Measurements from ENCODE around the gene HOXC10.

The HOXC10 gene

DNA sequence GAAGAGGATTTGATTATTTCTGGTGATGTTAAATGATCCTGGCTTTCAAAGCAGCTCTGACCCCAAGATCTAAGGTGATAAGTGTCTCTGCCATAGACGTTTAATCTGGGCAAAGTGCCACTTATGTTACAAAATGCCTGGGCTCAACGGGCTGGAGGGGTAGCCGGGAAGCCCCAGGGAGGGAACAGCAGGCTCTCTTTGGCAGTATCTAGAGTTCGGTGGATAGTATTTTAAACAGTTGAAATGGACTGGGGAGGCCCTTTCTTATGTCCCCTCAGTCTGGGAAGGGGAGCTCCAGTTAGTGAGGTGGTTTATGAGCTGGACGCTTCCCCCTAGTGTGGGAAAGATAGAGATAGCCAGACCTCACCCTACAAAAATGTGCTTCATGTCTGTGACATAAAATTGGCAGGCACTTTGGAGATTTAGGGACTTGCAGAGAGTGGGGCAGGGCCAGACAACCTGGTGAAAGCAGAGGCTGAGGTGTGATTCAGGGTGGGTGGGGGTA is 17.5 kb upstream of the HOXC10 start:
- H4K91ac ChIP-seq (ENCODE audit: low read depth, low read length): no peak overlapping the region
- no peak overlapping the region for H3K23ac ChIP-seq (ENCODE audit: low read length)
- peaks cover 2 to 8% of the 10 kb centered on the region in 2 experiments for H3K4me1 ChIP-seq (ENCODE audit: control insufficient read depth in 1 of 2, insufficient read depth in 2 of 2, low read length in 2 of 2)
- no CpG with 5 or more reads among the region's 5 CpGs for WGBS (ENCODE audit: extremely low coverage, insufficient coverage, insufficient read length)
- peak overlapping the region; percentile 19 for H3K4me2 ChIP-seq (ENCODE audit: low read length)
- no peaks in the 10 kb centered on the region for H3K79me2 ChIP-seq (ENCODE audit: control insufficient read depth, insufficient read depth, low read length, poor library complexity)
- peaks cover 85% of the 10 kb centered on the region for H3K27me3 ChIP-seq (ENCODE audit: insufficient read depth, low read length)
- H3K4me3 ChIP-seq (ENCODE audit: low read depth, low read length): no peak overlapping the region
- no peak overlapping the region for H3K4ac ChIP-seq (ENCODE audit: low read depth, low read length)
- H2BK5ac ChIP-seq (ENCODE audit: low read depth, low read length, poor library complexity): no peak overlapping the region
- H2BK12ac ChIP-seq (ENCODE audit: low read length): no peak overlapping the region
- H2AFZ ChIP-seq (ENCODE audit: insufficient read depth, low read length, poor library complexity): no peak overlapping the region
- H4K8ac ChIP-seq (ENCODE audit: low read depth, low read length): no peak overlapping the region
- peaks cover 3% of the 10 kb centered on the region for H3K9me3 ChIP-seq (ENCODE audit: insufficient read depth, low read depth, low read length)
- H3K27ac ChIP-seq (ENCODE audit: low read depth, low read length): no peak overlapping the region
- H2AK5ac ChIP-seq (ENCODE audit: low read length): no peak overlapping the region
- no peak for DNase-seq
- no peaks in the 10 kb centered on the region for H3K36me3 ChIP-seq (ENCODE audit: control insufficient read depth in 1 of 2, insufficient read depth in 2 of 2, low read length in 2 of 2)
- H4K12ac ChIP-seq (ENCODE audit: low read depth, low read length): no peak overlapping the region
- peaks cover 10% of the 10 kb centered on the region for H3K79me1 ChIP-seq (ENCODE audit: low read length)
- no peak overlapping the region for H3K14ac ChIP-seq (ENCODE audit: low read length)
- no peak overlapping the region for H3K18ac ChIP-seq (ENCODE audit: low read length)
- no peak overlapping the region for H2BK120ac ChIP-seq (ENCODE audit: insufficient read depth, low read length, poor library complexity)
- no peak overlapping the region for H3K9ac ChIP-seq (ENCODE audit: low read length)

GRCh38 chr12:53968214-53969127 is 16.5 kb upstream of the HOXC10 start:
- H3K4me1 ChIP-seq (ENCODE audit: control insufficient read depth in 1 of 2, insufficient read depth in 2 of 2, low read length in 2 of 2): peaks cover 2 to 5% of the 10 kb centered on the region in 2 experiments
- WGBS (ENCODE audit: extremely low coverage, insufficient coverage, insufficient read length): no CpG with 5 or more reads among the region's 24 CpGs

DNA sequence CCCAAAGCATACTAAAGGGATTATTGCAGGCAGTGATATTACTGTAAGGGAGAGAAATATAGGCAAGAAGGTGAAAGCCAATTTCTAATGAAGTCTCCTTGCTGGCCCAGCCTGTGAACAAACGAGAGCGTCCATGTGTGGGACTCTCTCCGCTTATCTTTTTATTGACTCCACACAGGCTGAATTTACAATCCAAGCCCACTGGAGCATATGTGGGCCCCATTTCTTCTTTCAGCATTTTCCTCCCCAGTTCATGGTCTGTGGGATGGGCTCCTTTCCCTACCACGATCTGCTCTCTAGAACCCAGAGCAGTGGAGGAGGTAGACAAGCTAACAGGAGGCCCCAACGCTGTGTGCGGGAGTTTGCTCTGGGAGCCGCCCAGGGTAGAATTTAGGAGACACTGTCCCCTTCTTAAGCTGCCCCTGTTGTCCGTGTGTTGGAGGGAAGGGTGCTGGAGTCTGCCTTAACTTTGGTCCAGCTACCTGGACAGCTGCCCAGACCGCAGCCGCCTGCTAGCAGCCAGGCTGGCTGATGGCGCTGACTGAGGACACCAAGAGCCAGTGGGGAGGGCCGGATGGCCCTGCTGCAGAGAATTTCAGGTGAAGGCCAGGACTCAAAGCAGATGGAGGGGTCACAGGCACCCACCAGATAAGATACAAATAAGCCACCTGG is 15.2 kb upstream of the HOXC10 start:
- Histone ChIP-seq H3K36me3 (ENCODE audit: control insufficient read depth in 1 of 2, insufficient read depth in 2 of 2, low read length in 2 of 2) (no peaks in the 10 kb centered on the region), H3K4ac (ENCODE audit: low read depth, low read length) (no peak overlapping the region), H2AK5ac (ENCODE audit: low read length) (no peak overlapping the region), H2BK12ac (ENCODE audit: low read length) (no peak overlapping the region), H2BK5ac (ENCODE audit: low read depth, low read length, poor library complexity) (no peak overlapping the region), H4K12ac (ENCODE audit: low read depth, low read length) (no peak overlapping the region), H3K14ac (ENCODE audit: low read length) (no peak overlapping the region), H3K4me1 (ENCODE audit: control insufficient read depth in 1 of 2, insufficient read depth in 2 of 2, low read length in 2 of 2) (peaks cover 2 to 7% of the 10 kb centered on the region in 2 experiments), H3K9ac (ENCODE audit: low read length) (no peak overlapping the region), H2AFZ (ENCODE audit: insufficient read depth, low read length, poor library complexity) (no peak overlapping the region), H3K4me2 (ENCODE audit: low read length) (no peak overlapping the region), H3K27me3 (ENCODE audit: insufficient read depth, low read length) (peaks cover 93% of the 10 kb centered on the region), H3K18ac (ENCODE audit: low read length) (no peak overlapping the region), H3K4me3 (ENCODE audit: low read depth, low read length) (no peak overlapping the region), H3K27ac (ENCODE audit: low read depth, low read length) (no peak overlapping the region), H3K79me1 (ENCODE audit: low read length) (peaks cover 8% of the 10 kb centered on the region), H3K23ac (ENCODE audit: low read length) (no peak overlapping the region), H2BK120ac (ENCODE audit: insufficient read depth, low read length, poor library complexity) (no peak overlapping the region), H4K8ac (ENCODE audit: low read depth, low read length) (no peak overlapping the region), H4K91ac (ENCODE audit: low read depth, low read length) (no peak overlapping the region), H3K9me3 (ENCODE audit: insufficient read depth, low read depth, low read length) (peaks cover 12% of the 10 kb centered on the region), H3K79me2 (ENCODE audit: control insufficient read depth, insufficient read depth, low read length, poor library complexity) (no peaks in the 10 kb centered on the region)
- DNase-seq: no peak
- no CpG with 5 or more reads among the region's 12 CpGs for WGBS (ENCODE audit: extremely low coverage, insufficient coverage, insufficient read length)

More at GRCh38 chr12:53968214-53969127, 16.5 kb upstream of the HOXC10 start:
- no peak overlapping the region for H2BK120ac ChIP-seq (ENCODE audit: insufficient read depth, low read length, poor library complexity)
- H3K4me2 ChIP-seq (ENCODE audit: low read length): peak overlapping the region; percentile 19
- no peak overlapping the region for H2BK12ac ChIP-seq (ENCODE audit: low read length)
- peaks cover 10% of the 10 kb centered on the region for H3K79me1 ChIP-seq (ENCODE audit: low read length)
- H4K91ac ChIP-seq (ENCODE audit: low read depth, low read length): no peak overlapping the region
- H4K8ac ChIP-seq (ENCODE audit: low read depth, low read length): no peak overlapping the region
- no peak overlapping the region for H4K12ac ChIP-seq (ENCODE audit: low read depth, low read length)
- no peak overlapping the region for H2BK5ac ChIP-seq (ENCODE audit: low read depth, low read length, poor library complexity)
- no peak overlapping the region for H3K4ac ChIP-seq (ENCODE audit: low read depth, low read length)
- no peak overlapping the region for H2AK5ac ChIP-seq (ENCODE audit: low read length)
- H3K27ac ChIP-seq (ENCODE audit: low read depth, low read length): no peak overlapping the region
- H2AFZ ChIP-seq (ENCODE audit: insufficient read depth, low read length, poor library complexity): no peak overlapping the region
- H3K4me3 ChIP-seq (ENCODE audit: low read depth, low read length): no peak overlapping the region
- no peak overlapping the region for H3K23ac ChIP-seq (ENCODE audit: low read length)
- peaks cover 8% of the 10 kb centered on the region for H3K9me3 ChIP-seq (ENCODE audit: insufficient read depth, low read depth, low read length)
- no peak overlapping the region for H3K18ac ChIP-seq (ENCODE audit: low read length)
- peak overlapping the region; percentile 9 for H3K14ac ChIP-seq (ENCODE audit: low read length)
- no peaks in the 10 kb centered on the region for H3K79me2 ChIP-seq (ENCODE audit: control insufficient read depth, insufficient read depth, low read length, poor library complexity)
- no peak for DNase-seq
- no peaks in the 10 kb centered on the region for H3K36me3 ChIP-seq (ENCODE audit: control insufficient read depth in 1 of 2, insufficient read depth in 2 of 2, low read length in 2 of 2)
- H3K9ac ChIP-seq (ENCODE audit: low read length): no peak overlapping the region
- H3K27me3 ChIP-seq (ENCODE audit: insufficient read depth, low read length): peaks cover 86% of the 10 kb centered on the region

- H4K8ac ChIP-seq (ENCODE audit: low read depth, low read length): no peak overlapping the region
- no peak overlapping the region for H2BK12ac ChIP-seq (ENCODE audit: low read length)
- peaks cover 0 to 7% of the 10 kb centered on the region in 2 experiments for H3K4me1 ChIP-seq (ENCODE audit: control insufficient read depth in 1 of 2, insufficient read depth in 2 of 2, low read length in 2 of 2)
- no peak overlapping the region for H3K4me3 ChIP-seq (ENCODE audit: low read depth, low read length)
- no peak for DNase-seq
- no peaks in the 10 kb centered on the region for H3K36me3 ChIP-seq (ENCODE audit: control insufficient read depth in 1 of 2, insufficient read depth in 2 of 2, low read length in 2 of 2)
- H3K27me3 ChIP-seq (ENCODE audit: insufficient read depth, low read length): peaks cover 91% of the 10 kb centered on the region
- H2BK5ac ChIP-seq (ENCODE audit: low read depth, low read length, poor library complexity): no peak overlapping the region
- no peak overlapping the region for H3K18ac ChIP-seq (ENCODE audit: low read length)
- no peak overlapping the region for H4K91ac ChIP-seq (ENCODE audit: low read depth, low read length)
- no peak overlapping the region for H2AFZ ChIP-seq (ENCODE audit: insufficient read depth, low read length, poor library complexity)
- peaks cover 13% of the 10 kb centered on the region for H3K9me3 ChIP-seq (ENCODE audit: insufficient read depth, low read depth, low read length)
- H3K4ac ChIP-seq (ENCODE audit: low read depth, low read length): no peak overlapping the region
- no peaks in the 10 kb centered on the region for H3K79me2 ChIP-seq (ENCODE audit: control insufficient read depth, insufficient read depth, low read length, poor library complexity)
- no peak overlapping the region for H3K23ac ChIP-seq (ENCODE audit: low read length)
- no CpG with 5 or more reads among the region's 4 CpGs for WGBS (ENCODE audit: extremely low coverage, insufficient coverage, insufficient read length)
- H3K27ac ChIP-seq (ENCODE audit: low read depth, low read length): no peak overlapping the region
- no peak overlapping the region for H3K9ac ChIP-seq (ENCODE audit: low read length)
- no peak overlapping the region for H4K12ac ChIP-seq (ENCODE audit: low read depth, low read length)
- H3K4me2 ChIP-seq (ENCODE audit: low read length): no peak overlapping the region
- no peak overlapping the region for H3K14ac ChIP-seq (ENCODE audit: low read length)
- H2BK120ac ChIP-seq (ENCODE audit: insufficient read depth, low read length, poor library complexity): no peak overlapping the region
- H3K79me1 ChIP-seq (ENCODE audit: low read length): peaks cover 4% of the 10 kb centered on the region
- H2AK5ac ChIP-seq (ENCODE audit: low read length): no peak overlapping the region
Observed at GRCh38 chr12:53970451-53970850, 14.5 kb upstream of the HOXC10 start.

Data from trophoblast cell (in vitro differentiated cells and primary cell).